SH-SY5Y (cell line): ENCODE data around the gene KCNAB1.

Experiments used
- GATA2 ChIP-seq: IDR thresholded peaks from 2 replicates; pipeline ENCODE4 v1.6.1; 2011; ENCODE audit warnings: mild to moderate bottlenecking, low read depth, low read length
- GATA3 ChIP-seq: IDR thresholded peaks from 2 replicates; pipeline ENCODE4 v1.6.1; 2011; ENCODE audit warnings: low read depth, mild to moderate bottlenecking, low read length, moderate library complexity

GRCh38 chr3:156429125-156429524 lies 308.7 kb downstream of the KCNAB1 start:
- TF ChIP-seq GATA2: peak; percentile 84
- TF ChIP-seq GATA3: peak; percentile 71
